ENCODE results near the gene PRAMEF13.
A peak's percentile ranks its signal among the peaks of the same experiment; 100 is the strongest.
"Not testable (repeated sequence)": the region's sequence is repeated elsewhere in the genome, so short reads cannot be mapped to it uniquely, and the experiment has no call there.

Gene PRAMEF13, protein sequence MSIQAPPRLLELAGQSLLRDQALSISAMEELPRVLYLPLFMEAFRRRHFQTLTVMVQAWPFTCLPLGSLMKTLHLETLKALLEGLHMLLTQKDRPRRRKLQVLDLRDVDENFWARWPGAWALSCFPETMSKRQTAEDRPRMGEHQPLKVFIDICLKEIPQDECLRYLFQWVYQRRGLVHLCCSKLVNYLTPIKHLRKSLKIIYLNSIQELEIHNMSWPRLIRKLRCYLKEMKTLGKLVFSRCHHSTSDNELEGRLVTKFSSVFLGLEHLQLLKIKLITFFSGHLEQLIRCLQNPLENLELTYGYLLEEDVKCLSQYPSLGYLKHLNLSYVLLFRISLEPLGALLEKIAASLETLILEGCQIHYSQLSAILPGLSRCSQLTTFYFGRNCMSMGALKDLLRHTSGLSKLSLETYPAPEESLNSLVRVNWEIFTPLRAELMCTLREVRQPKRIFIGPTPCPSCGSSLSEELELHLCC

DNA sequence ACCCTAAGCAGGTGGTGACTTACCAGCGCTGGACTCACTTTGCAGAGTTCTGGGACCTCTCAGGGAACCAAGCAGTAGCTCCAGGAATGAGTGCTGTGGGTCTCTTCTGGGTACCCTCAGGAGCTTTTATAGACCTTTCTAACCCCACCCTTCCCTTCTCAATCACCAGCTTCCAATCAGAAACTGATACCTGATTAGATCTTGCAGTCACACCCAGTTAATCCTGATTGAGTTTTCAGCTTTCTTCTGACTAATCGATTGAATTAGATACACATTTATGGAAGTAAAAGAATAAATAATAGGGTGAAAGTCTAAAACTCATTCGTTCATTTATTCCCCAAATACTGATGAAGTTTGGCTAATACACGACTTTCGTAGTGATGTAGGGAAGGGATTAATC is at the start of gene PRAMEF13:
TSS of gene PRAMEF13 (minus strand) at position 101 of the 400 bp plus-strand sequence. CDS start 1,820 bp downstream, outside the sequence.
- DNase-seq, result not testable (repeated sequence)

- not testable (repeated sequence) for DNase-seq
These were observed 45.9 kb upstream of the PRAMEF13 start for GRCh38 chr1:13247122-13247521.

- not testable (repeated sequence) for DNase-seq
These were observed 45.3 kb upstream of the PRAMEF13 start for GRCh38 chr1:13246554-13246871.

- DNase-seq, result not testable (repeated sequence)
These were observed 44.8 kb upstream of the PRAMEF13 start for GRCh38 chr1:13245841-13246553.

GRCh38 chr1:13243536-13244263 is 42.5 kb upstream of the PRAMEF13 start:
- not testable (repeated sequence) for DNase-seq

GRCh38 chr1:13239633-13240032 is 38.4 kb upstream of the PRAMEF13 start:
- not testable (repeated sequence) for DNase-seq

DNA sequence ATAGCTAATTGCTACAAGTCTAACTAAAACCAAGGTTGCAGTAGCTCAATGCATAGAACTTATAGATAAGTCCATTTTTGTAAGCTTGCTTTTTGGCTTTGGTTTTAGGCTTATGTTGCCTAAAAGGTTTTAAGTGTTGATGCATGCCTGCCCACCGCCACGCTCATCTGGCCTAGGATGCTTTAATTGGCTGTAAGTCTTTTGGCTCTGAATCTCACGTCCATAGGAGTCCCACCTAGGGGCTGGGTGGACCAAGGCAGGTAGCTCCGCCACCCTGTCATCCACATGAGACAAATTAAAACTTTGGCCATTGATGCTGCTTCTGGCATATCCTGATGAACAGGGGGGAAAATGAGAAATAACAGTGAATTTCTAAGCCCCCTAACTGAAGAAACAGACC is 36.4 kb upstream of the PRAMEF13 start:
- DNase-seq, result not testable (repeated sequence)

GRCh38 chr1:13234057-13234456 is 32.8 kb upstream of the PRAMEF13 start:
- DNase-seq, result not testable (repeated sequence)

- not testable (repeated sequence) for DNase-seq
These were observed 30.8 kb upstream of the PRAMEF13 start for GRCh38 chr1:13232056-13232455.

GRCh38 chr1:13231061-13231750 is 30.0 kb upstream of the PRAMEF13 start:
- not testable (repeated sequence) for DNase-seq

DNA sequence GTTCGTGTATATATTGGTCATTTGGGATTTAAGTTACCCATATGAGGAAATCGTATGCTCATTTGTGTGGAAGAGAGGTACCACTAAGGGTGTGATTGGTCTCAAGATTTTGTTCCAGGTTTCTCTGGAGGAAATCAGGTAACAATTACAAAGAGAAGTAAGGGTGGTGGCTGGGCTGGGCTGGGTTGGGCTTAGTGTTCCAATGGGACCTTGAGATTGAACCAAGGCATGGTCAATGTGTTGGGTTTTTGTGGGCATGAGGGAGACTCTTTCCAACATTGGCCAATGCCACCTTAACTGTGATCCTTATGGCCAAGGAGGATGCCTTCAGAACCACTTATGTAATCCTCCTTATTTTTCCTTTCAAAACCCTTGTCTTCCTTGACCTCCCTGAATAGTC is 29.4 kb upstream of the PRAMEF13 start:
- not testable (repeated sequence) for DNase-seq

GRCh38 chr1:13230096-13230495 is 28.9 kb upstream of the PRAMEF13 start:
- DNase-seq, result not testable (repeated sequence)

DNA sequence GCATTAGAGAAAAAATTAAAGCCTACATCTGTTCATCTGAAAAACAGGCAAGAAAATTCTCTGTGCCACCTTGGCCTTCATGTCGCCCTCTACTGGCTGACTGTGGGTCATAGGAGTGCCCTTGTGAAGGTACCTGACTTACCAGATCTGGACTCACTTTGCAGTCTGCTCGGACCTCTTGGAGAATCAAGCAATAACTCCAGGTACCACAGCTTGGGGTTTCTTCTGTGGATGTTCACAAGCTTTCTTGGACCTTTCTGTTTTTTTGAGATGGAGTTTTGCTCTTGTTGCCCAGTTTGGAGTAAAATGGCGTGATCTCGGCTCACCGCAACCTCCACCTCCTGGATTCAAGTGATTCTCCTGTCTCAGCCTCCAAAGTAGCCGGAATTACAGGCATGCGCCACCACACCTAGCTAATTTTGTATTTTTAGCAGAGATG is 27.2 kb upstream of the PRAMEF13 start:
- DNase-seq, result peak; percentile 40 to 51

DNA sequence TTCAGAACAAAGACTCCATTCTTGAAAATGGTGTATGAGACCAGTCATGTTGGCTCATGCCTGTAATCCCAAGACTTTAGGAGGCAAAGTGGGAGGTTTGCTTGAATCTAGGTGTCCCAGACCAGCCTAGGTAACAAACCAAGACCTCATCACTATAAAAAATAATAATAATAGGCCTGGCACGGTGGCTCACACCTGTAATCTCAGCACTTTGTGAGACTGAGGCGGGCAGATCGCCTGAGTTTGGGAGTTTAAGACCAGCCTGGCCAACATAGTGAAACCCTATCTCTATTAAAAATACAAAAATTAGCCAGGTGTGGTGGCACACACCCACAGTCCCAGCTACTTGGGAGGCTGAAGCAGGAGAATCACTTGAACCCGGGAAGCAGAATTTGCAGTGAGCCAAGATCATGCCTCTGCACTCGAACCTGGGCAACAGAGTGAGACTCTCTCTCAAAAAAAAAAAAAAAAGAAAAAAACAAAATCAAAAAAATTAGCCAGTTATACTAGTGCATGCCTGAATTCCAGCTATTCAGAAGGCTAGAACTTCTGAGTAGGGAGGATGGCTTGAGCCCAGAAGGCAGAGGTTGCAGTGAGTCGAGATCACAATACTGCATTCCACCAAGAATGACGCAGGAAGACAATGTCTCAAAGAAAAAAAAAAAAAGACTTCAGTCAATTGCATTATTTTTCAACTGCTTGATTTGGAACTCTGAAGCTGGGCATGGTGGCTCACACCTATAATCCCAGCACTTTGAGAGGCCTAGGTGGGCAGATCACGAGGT is 26.3 kb upstream of the PRAMEF13 start:
- DNase-seq, result not testable (repeated sequence)

DNA sequence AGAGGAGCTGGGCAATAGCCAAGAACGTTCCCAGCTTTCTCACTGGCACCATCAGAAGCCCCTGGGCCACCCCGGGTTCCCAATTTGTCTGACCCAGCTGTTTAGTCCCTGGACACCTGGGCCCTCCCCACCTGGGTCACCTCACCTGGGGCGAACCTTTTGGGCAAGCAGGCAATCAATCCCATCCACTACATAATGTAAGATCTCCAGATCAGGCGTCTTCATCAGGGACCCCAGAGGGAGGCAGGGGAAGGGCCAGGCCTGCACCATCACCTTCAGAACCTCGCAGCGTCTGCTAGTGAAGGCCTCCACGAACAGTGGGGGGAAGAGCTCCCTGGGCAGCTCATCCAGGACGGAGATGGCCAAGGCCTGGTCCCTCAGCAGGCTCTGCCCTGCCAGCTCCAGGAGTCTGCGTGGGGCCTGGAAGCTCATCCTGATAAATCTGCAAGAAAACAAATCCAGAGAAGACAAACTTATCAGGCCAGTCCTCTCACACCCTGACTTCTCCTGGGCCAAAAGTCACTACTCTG is 24.5 kb upstream of the PRAMEF13 start, which contains the start of gene PRAMEF18:
TSS of gene PRAMEF18 (minus strand) at position 480 of the 530 bp plus-strand sequence. CDS start at position 432, 48 bp downstream.
- DNase-seq, result not testable (repeated sequence)

- no peak for DNase-seq
These were observed 23.4 kb upstream of the PRAMEF13 start for GRCh38 chr1:13224480-13225060.

DNA sequence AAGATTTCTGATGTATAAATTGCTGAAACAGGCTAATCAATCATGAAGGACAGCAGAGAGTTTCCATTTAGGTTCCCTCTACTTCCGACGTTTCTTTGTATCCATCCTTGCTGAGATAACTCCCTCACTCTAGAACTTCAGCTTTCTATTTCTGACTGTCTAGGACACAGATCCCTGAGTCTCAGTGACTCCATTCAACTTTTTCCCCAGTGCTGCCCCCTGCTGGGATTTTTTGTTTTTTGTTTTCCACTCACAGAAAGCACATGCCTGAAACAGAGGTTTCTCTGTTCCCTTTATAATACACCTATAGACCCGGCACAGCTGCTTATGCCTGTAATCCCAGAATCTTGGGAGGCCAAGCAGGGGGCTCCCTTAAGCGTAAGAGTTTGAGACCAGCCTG is 21.6 kb upstream of the PRAMEF13 start:
- not testable (repeated sequence) for DNase-seq

- DNase-seq, result not testable (repeated sequence)
These were observed 18.0 kb upstream of the PRAMEF13 start for GRCh38 chr1:13219203-13219602.

DNA sequence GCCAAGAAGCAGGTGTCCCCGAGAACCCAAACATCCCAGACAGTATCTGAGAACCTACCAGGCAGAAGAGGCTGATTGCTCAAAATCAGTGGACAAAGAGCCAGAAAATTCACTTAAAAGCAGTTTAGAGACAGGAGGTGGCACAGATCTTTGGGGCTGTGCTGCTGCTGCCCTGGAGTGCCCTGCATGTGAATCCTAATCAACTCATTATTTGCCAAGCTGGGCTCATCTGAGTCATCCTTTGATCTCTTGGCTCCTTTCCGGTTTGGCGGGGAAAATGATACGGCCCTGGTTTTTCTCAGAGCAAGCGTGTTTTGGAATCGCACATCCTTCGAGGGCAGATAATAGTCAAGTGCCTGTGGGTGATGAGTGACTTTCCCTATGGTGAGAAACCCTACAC is 15.4 kb upstream of the PRAMEF13 start:
- not testable (repeated sequence) for DNase-seq

DNA sequence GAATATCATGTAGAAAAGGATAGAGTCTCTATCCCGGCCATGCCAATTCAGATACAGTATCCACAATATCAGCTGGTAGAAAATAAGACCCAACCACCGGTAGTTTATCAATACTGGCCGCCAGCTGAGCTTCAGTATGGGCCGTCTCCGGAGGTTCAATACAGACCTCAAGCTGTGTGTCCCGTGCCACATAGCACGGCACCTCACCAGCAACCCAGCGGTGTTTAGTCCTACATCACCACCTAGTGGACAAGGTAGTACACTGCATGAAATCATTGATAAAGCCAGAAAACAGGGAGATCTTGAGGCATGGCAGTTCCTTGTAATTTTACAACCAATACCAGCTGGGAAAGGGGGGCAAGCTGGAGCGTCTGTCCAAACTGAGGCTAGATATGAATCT is 7.5 kb upstream of the PRAMEF13 start:
- not testable (repeated sequence) for DNase-seq

GRCh38 chr1:13171548-13171947 is 29.7 kb downstream of the PRAMEF13 start, which contains the start of gene PRAMEF9:
Gene PRAMEF9, plus strand, starts transcription at chr1:13171848. Its CDS starts 3,433 bp downstream, at chr1:13175281.
- not testable (repeated sequence) for DNase-seq
